SK-N-SH (cell line): ENCODE measurements around the gene SV2B. TPM values are rescaled to one million over a fixed set of nuclear protein-coding genes. Genes with fewer than 3 reads are reported as not detected.

Source experiments
- CTCF ChIA-PET: fragments of 300-600, 350-600 bp; formaldehyde crosslinking; extraction: SDS; loops from one replicate; lab custom pipeline; 2021; lab: Yijun Ruan, JAX
- POLR2A ChIA-PET: fragments of 350-600 bp; sonication (Branson Sonifier 250); formaldehyde crosslinking; extraction: SDS; loops from one replicate; lab custom pipeline; 2020; ENCODE audit warnings: antibody characterized with exemption, inconsistent platforms; lab: Yijun Ruan, JAX
- DNase-seq: peaks from one replicate; pipeline ENCODE4 v3.0.0; 2012
- H2AFZ ChIP-seq: fragments of 200-600 bp; sonication (generic); 2 replicates; pipeline ENCODE4 v1.8.1; 2016; ENCODE audit warnings: antibody characterized with exemption, mild to moderate bottlenecking, low read depth
- H3F3A ChIP-seq: fragments of 200-600 bp; sonication (generic); replicated peaks from 2 replicates; pipeline ENCODE3; 2016; ENCODE audit warnings: antibody characterized with exemption, mild to moderate bottlenecking; ENCODE audit not compliant: insufficient read depth
- H3K27ac ChIP-seq, 2 experiments: fragments of 200-500 bp in 1 of 2; fragments of 200-600 bp in 1 of 2; sonication (Bioruptor generic) in 1 of 2; sonication (generic), shearing (Covaris generic) in 1 of 2; 2 replicates each; pipeline versions ENCODE4 v1.5.1 to v1.6.1; 2014 to 2016; ENCODE audit warnings: low read depth in 2 of 2, inconsistent platforms in 1 of 2, low read length in 1 of 2, mild to moderate bottlenecking in 1 of 2, mixed read lengths in 1 of 2
- H3K27me3 ChIP-seq: fragments of 200-600 bp; sonication (generic), shearing (Covaris generic); 2 replicates; pipeline ENCODE4 v1.6.1; 2016; ENCODE audit warnings: mixed run types; ENCODE audit not compliant: insufficient read depth
- H3K36me3 ChIP-seq, 2 experiments: fragments of 200-500 bp in 1 of 2; fragments of 200-600 bp in 1 of 2; sonication (Bioruptor generic) in 1 of 2; sonication (generic) in 1 of 2; replicated peaks in 1 of 2; 2 replicates each; pipeline versions ENCODE3 to v1.5.1; 2014 to 2016; ENCODE audit warnings: low read length in 1 of 2, mild to moderate bottlenecking in 1 of 2; ENCODE audit not compliant: insufficient read depth in 2 of 2, control insufficient read depth in 1 of 2
- H3K4me1 ChIP-seq, 2 experiments: fragments of 200-500 bp in 1 of 2; fragments of 200-600 bp in 1 of 2; sonication (Bioruptor generic) in 1 of 2; sonication (generic), shearing (Covaris generic) in 1 of 2; 2 replicates each; pipeline versions ENCODE4 v1.5.1 to v1.6.1; 2014 to 2016; ENCODE audit warnings: low read depth in 1 of 2, low read length in 1 of 2, mixed run types in 1 of 2; ENCODE audit not compliant: insufficient read depth in 2 of 2, control insufficient read depth in 1 of 2
- H3K4me2 ChIP-seq: fragments of 200-600 bp; sonication (generic), shearing (Covaris generic); 2 replicates; pipeline ENCODE4 v1.6.1; 2017; ENCODE audit warnings: mixed run types
- H3K4me3 ChIP-seq, 2 experiments: fragments of 200-500 bp in 1 of 2; fragments of 200-600 bp in 1 of 2; sonication (Bioruptor generic) in 1 of 2; sonication (generic), shearing (Covaris generic) in 1 of 2; 2 replicates each; pipeline versions ENCODE4 v1.5.1 to v1.8.1; 2014 to 2016; ENCODE audit warnings: low read depth in 2 of 2, inconsistent platforms in 1 of 2, low read length in 1 of 2, mild to moderate bottlenecking in 1 of 2, mixed read lengths in 1 of 2, moderate library complexity in 1 of 2
- H3K79me2 ChIP-seq: fragments of 200-600 bp; sonication (generic); 2 replicates; pipeline ENCODE4 v1.8.1; 2017; ENCODE audit warnings: mild to moderate bottlenecking; ENCODE audit not compliant: insufficient read depth
- H3K9ac ChIP-seq: fragments of 200-600 bp; sonication (generic); 2 replicates; pipeline ENCODE4 v1.6.1; 2017; ENCODE audit warnings: mixed run types
- H3K9me2 ChIP-seq: fragments of 200-600 bp; sonication (generic); 2 replicates; pipeline ENCODE4 v1.6.1; 2017; ENCODE audit warnings: mixed run types
- H3K9me3 ChIP-seq: fragments of 200-600 bp; sonication (generic); 2 replicates; pipeline ENCODE4 v1.6.1; 2017; ENCODE audit warnings: mixed run types, mild to moderate bottlenecking, moderate library complexity
- H4K20me1 ChIP-seq: fragments of 200-600 bp; sonication (generic); 2 replicates; pipeline ENCODE4 v1.6.1; 2017; ENCODE audit warnings: mild to moderate bottlenecking, mixed run types; ENCODE audit not compliant: insufficient read depth
- FOSL2 ChIP-seq: IDR thresholded peaks from 2 replicates; pipeline ENCODE4 v1.4.0; 2012; ENCODE audit warnings: low read depth, mild to moderate bottlenecking, moderate library complexity, borderline replicate concordance
- FOXJ3 ChIP-seq: sonication (generic); formaldehyde crosslinking; IDR thresholded peaks from 2 replicates; pipeline ENCODE4 v1.5.1; 2020; ENCODE audit warnings: mild to moderate bottlenecking, missing genetic modification reagents
- FOXM1 ChIP-seq: IDR thresholded peaks from 2 replicates; pipeline ENCODE4 v1.4.0; 2012; ENCODE audit warnings: low read depth, mild to moderate bottlenecking
- MEF2A ChIP-seq: IDR thresholded peaks from 2 replicates; pipeline ENCODE4 v1.4.0; 2012; ENCODE audit warnings: low read depth, borderline replicate concordance
- MXI1 ChIP-seq: IDR thresholded peaks from 2 replicates; pipeline ENCODE4 v1.6.1; 2012; ENCODE audit warnings: mild to moderate bottlenecking, low read depth, low read length, improper control_type of control experiment
- NFIC ChIP-seq: IDR thresholded peaks from 2 replicates; pipeline ENCODE4 v1.4.0; 2012; ENCODE audit warnings: borderline replicate concordance
- POLR2AphosphoS5 ChIP-seq: IDR thresholded peaks from 2 replicates; pipeline ENCODE4 v1.6.1; 2012; ENCODE audit warnings: low read depth, low read length
- RCOR1 ChIP-seq: fragments of 150-350 bp; IDR thresholded peaks from 2 replicates; pipeline ENCODE4 v1.6.1; 2017; ENCODE audit warnings: antibody characterized with exemption, low read length
- REST ChIP-seq: IDR thresholded peaks from 2 replicates; pipeline ENCODE4 v1.6.1; 2012; ENCODE audit warnings: mild to moderate bottlenecking, low read depth, low read length, moderate library complexity
- RFX5 ChIP-seq: IDR thresholded peaks from 2 replicates; pipeline ENCODE4 v1.6.1; 2012; ENCODE audit warnings: mild to moderate bottlenecking, improper control_type of control experiment, low read length
- RXRA ChIP-seq: IDR thresholded peaks from 2 replicates; pipeline ENCODE4 v1.4.0; 2012; ENCODE audit warnings: low read depth, mild to moderate bottlenecking, borderline replicate concordance
- SIN3A ChIP-seq: IDR thresholded peaks from 2 replicates; pipeline ENCODE4 v1.6.1; 2012; ENCODE audit warnings: low read depth, mild to moderate bottlenecking, low read length, moderate library complexity, borderline replicate concordance
- SMC3 ChIP-seq: IDR thresholded peaks from 2 replicates; pipeline ENCODE4 v1.6.1; 2012; ENCODE audit warnings: low read depth, low read length, improper control_type of control experiment
- TCF12 ChIP-seq: IDR thresholded peaks from 2 replicates; pipeline ENCODE4 v1.4.0; 2012
- WGBS: methylation state at CpG from one replicate; pipeline ENCODE4 v1.1.6; 2017; ENCODE audit warnings: low lambda C conversion rate; 5-methylcytosine and 5-hydroxymethylcytosine counted together
- polyA plus RNA-seq, 3 experiments: library from polyadenylated mRNA; depleted of rRNA; stranded (reverse); fragments of >200 nt; gene quantifications; 2 replicates each; pipeline ENCODE4 v1.2.3, GENCODE V29; 2012
- TF ChIP-seq, protein P1 (sequence below): IDR thresholded peaks from 2 replicates; pipeline ENCODE4 v1.4.0; 2012; ENCODE audit warnings: low read depth

SV2B gene
- polyA plus RNA-seq, 1 of the 3 experiments (the other 2 are of a cell fraction), result not detected

DNA sequence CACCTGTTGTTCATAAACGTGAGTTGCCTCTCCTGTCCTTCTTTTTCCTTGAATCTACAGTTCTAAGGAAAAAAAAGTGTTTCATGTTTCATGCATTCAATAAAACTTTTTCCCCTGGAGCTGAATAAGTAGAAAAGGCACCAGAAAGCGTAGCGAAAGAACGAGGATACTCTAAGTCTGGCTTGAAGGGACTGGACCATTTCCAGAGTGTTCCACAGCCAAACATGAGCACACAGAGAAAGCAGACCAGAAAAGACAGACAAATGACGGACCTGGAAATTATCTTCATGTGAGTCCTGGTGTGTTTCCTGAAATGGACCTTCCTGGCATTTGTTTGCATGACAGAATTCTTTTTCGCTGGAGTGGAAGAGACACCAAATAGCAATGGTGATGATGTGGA lies 204.7 kb downstream of the SV2B start:
- Histone ChIP-seq H3K4me1 (peaks cover 0 to 4% of the 10 kb centered on the region in 2 experiments; a peak in 3 of 4 replicates), H3K36me3 (no peaks in the 10 kb centered on the region), H3K27ac (no peak overlapping the region), H3F3A (no peaks in the 10 kb centered on the region), H3K79me2 (no peaks in the 10 kb centered on the region), H4K20me1 (no peaks in the 10 kb centered on the region), H3K4me2 (no peak overlapping the region), H3K9me2 (no peaks in the 10 kb centered on the region), H2AFZ (no peak overlapping the region), H3K27me3 (peaks cover 10% of the 10 kb centered on the region), H3K9me3 (no peaks in the 10 kb centered on the region), H3K4me3 (no peak overlapping the region), H3K9ac (no peak overlapping the region)
- ChIA-PET POLR2A (no interaction called here), CTCF (interaction anchor here (1.1 to 4.3 kb wide), 2 partner anchors 546 to 776 kb away, joined by 4 to 73 read pairs; no protein-coding TSS in a partner anchor)
- TF ChIP-seq RXRA, result no peak
- 65% methylated on average over 6 of the region's 6 CpGs for WGBS
- DNase-seq, result no peak

DNA sequence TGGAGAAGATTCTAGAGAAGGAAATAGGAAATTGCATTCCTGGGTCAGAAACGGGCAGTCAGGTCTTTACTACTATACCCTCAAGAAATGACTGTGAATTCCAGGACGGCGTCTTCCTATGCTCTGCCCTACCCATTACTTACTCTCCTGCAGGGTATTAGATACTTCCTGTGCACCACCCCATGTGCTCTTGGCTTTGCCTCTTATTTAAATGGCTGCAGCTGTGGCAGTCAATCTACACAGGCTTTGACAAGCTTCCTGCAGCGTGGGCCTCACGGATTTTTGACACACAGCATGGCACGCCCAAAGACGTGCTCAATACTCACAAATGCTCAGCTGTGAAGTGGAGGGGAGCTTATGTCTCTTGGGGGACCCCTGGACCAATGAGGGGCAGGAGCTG lies 206.1 kb downstream of the SV2B start:
- Histone ChIP-seq H3K36me3 (no peaks in the 10 kb centered on the region), H3K9ac (no peak overlapping the region), H3K9me2 (no peaks in the 10 kb centered on the region), H3K9me3 (no peaks in the 10 kb centered on the region), H3K4me3 (no peak overlapping the region), H3K27ac (no peak overlapping the region), H3F3A (no peaks in the 10 kb centered on the region), H3K4me2 (no peak overlapping the region), H3K79me2 (no peaks in the 10 kb centered on the region), H2AFZ (no peak overlapping the region), H4K20me1 (no peaks in the 10 kb centered on the region), H3K4me1 (peaks cover 0 to 4% of the 10 kb centered on the region in 2 experiments; a peak in 3 of 4 replicates), H3K27me3 (peaks cover 10% of the 10 kb centered on the region)
- no peak for TF ChIP-seq TCF12
- TF ChIP-seq NFIC, result no peak
- no peak for TF ChIP-seq RXRA
- WGBS, result 51% methylated on average over 7 of the region's 7 CpGs
- CTCF ChIA-PET, result no interaction called here
- POLR2A ChIA-PET, result no interaction called here
- DNase-seq, result no peak

GRCh38 chr15:91307601-91308000 lies 207.5 kb downstream of the SV2B start:
- no peaks in the 10 kb centered on the region for H3K9me3 ChIP-seq
- H2AFZ ChIP-seq, result no peak overlapping the region
- H3K27me3 ChIP-seq, result peaks cover 10% of the 10 kb centered on the region
- no peaks in the 10 kb centered on the region for H3K79me2 ChIP-seq
- no peak overlapping the region for H3K4me3 ChIP-seq
- H4K20me1 ChIP-seq, result no peaks in the 10 kb centered on the region
- DNase-seq, result no peak
- H3K36me3 ChIP-seq, result no peaks in the 10 kb centered on the region
- H3K27ac ChIP-seq, result no peak overlapping the region
- H3K4me1 ChIP-seq, result peaks cover 0 to 4% of the 10 kb centered on the region in 2 experiments; a peak in 3 of 4 replicates
- H3K9me2 ChIP-seq, result no peaks in the 10 kb centered on the region
- no peaks in the 10 kb centered on the region for H3F3A ChIP-seq
- no peak overlapping the region for H3K9ac ChIP-seq
- CTCF ChIA-PET, result no interaction called here
- WGBS, result 25% methylated on average over 2 of the region's 2 CpGs
- TF ChIP-seq SIN3A, result no peak
- no peak for TF ChIP-seq SMC3
- no peak for TF ChIP-seq MEF2A
- no peak for TF ChIP-seq MXI1
- TF ChIP-seq RFX5, result no peak
- TF ChIP-seq POLR2AphosphoS5, result no peak
- no peak for TF ChIP-seq RCOR1
- TF ChIP-seq, protein P1, sequence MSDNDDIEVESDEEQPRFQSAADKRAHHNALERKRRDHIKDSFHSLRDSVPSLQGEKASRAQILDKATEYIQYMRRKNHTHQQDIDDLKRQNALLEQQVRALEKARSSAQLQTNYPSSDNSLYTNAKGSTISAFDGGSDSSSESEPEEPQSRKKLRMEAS, result no peak
- TF ChIP-seq FOSL2, result no peak
- no peak for TF ChIP-seq FOXM1
- no peak for TF ChIP-seq NFIC
- TF ChIP-seq FOXJ3 (CRISPR knock-in tag), result no peak
- TF ChIP-seq REST, result no peak
- H3K4me2 ChIP-seq, result no peak overlapping the region
- POLR2A ChIA-PET, result no interaction called here
